Measurements from ENCODE around the gene SEPTIN1.

Gene SEPTIN1

GRCh38 chr16:30375864-30376263 lies 6.5 kb downstream of the SEPTIN1 start:
- DNase-seq: no peak

GRCh38 chr16:30374538-30374937 lies 7.8 kb downstream of the SEPTIN1 start, which contains the start of gene MYL11:
MYL11 (plus strand) TSS chr16:30374802; CDS start chr16:30374858, 56 bp downstream.
- DNase-seq: no peak

GRCh38 chr16:30372725-30373124 lies 9.6 kb downstream of the SEPTIN1 start:
- no peak for DNase-seq

GRCh38 chr16:30372038-30372712 lies 10.2 kb downstream of the SEPTIN1 start:
- no peak for DNase-seq

- no peak for DNase-seq
Measured at GRCh38 chr16:30371248-30371816, 11.0 kb downstream of the SEPTIN1 start.

GRCh38 chr16:30370456-30371247 lies 11.7 kb downstream of the SEPTIN1 start, which contains the start of gene TBC1D10B:
TBC1D10B (minus strand) TSS chr16:30370494; CDS start chr16:30370183, 311 bp downstream.
- DNase-seq: peak; percentile 99 to 100

- DNase-seq: no peak
Measured at GRCh38 chr16:30369938-30370455, 12.4 kb downstream of the SEPTIN1 start.

- DNase-seq: no peak
Measured at GRCh38 chr16:30369091-30369937, 13.0 kb downstream of the SEPTIN1 start.

- no peak for DNase-seq
Measured at GRCh38 chr16:30368792-30369090, 13.6 kb downstream of the SEPTIN1 start.

GRCh38 chr16:30368122-30368791 lies 14.1 kb downstream of the SEPTIN1 start:
- no peak for DNase-seq

- DNase-seq: no peak
Measured at GRCh38 chr16:30367349-30368009, 14.9 kb downstream of the SEPTIN1 start.

GRCh38 chr16:30366511-30366910 lies 15.8 kb downstream of the SEPTIN1 start:
- DNase-seq: no peak

GRCh38 chr16:30365200-30365599 lies 17.2 kb downstream of the SEPTIN1 start:
- no peak for DNase-seq

- no peak for DNase-seq
Measured at GRCh38 chr16:30361180-30361579, 21.2 kb downstream of the SEPTIN1 start.

- no peak for DNase-seq
Measured at GRCh38 chr16:30359871-30360170, 22.5 kb downstream of the SEPTIN1 start.

GRCh38 chr16:30358990-30359870 lies 23.1 kb downstream of the SEPTIN1 start:
- no peak for DNase-seq

- no peak for DNase-seq
Measured at GRCh38 chr16:30358577-30358936, 23.8 kb downstream of the SEPTIN1 start.

GRCh38 chr16:30357715-30358576 lies 24.4 kb downstream of the SEPTIN1 start:
- DNase-seq: no peak

- DNase-seq: no peak
Measured at GRCh38 chr16:30357085-30357714, 25.2 kb downstream of the SEPTIN1 start.
